ENCODE data around the gene USP35. TPM values are rescaled to one million over a fixed set of nuclear protein-coding genes. Genes with fewer than 3 reads are reported as not detected.
A peak's percentile ranks its signal among the peaks of the same experiment; 100 is the strongest.

Gene USP35
- total RNA-seq, 1 donor = 21.4 TPM

- Histone ChIP-seq H3K4me2 (ENCODE audit: insufficient read depth, low read length) (peak overlapping the region; percentile 88), H3K4me3 (ENCODE audit: insufficient read depth, low read length) (peak overlapping the region; percentile 84), H2AFZ (ENCODE audit: low read length) (no peak overlapping the region), H3K36me3 (ENCODE audit: insufficient read depth, low read length) (peaks cover 9% of the 10 kb centered on the region), H3K79me2 (ENCODE audit: insufficient read depth, low read length) (peaks cover 36% of the 10 kb centered on the region), H4K20me1 (ENCODE audit: insufficient read depth, low read length) (no peaks in the 10 kb centered on the region), H3K27me3 (ENCODE audit: insufficient read depth, low read length) (no peaks in the 10 kb centered on the region), H3K4me1 (ENCODE audit: insufficient read depth, low read length) (peaks cover 8% of the 10 kb centered on the region), H3K27ac (ENCODE audit: low read depth, low read length) (no peak overlapping the region), H3K9me3 (ENCODE audit: low read depth, low read length) (no peaks in the 10 kb centered on the region)
- TF ChIP-seq CTCF (IDR thresholded peaks at IDR 0.05; ENCODE audit: extremely low read depth, low read depth, low read length) = no peak
- DNase-seq (ENCODE audit: insufficient read length, low spot score, missing footprints) = no peak
Measured at GRCh38 chr11:78140392-78141077, 48.2 kb upstream of the USP35 start.

GRCh38 chr11:78145511-78146025 is 43.2 kb upstream of the USP35 start:
- Histone ChIP-seq H3K9me3 (ENCODE audit: low read depth, low read length) (no peaks in the 10 kb centered on the region), H3K36me3 (ENCODE audit: insufficient read depth, low read length) (no peaks in the 10 kb centered on the region)
- TF ChIP-seq CTCF (IDR thresholded peaks at IDR 0.05; ENCODE audit: extremely low read depth, low read depth, low read length) = no peak

GRCh38 chr11:78147807-78148206 is 40.9 kb upstream of the USP35 start:
- no peak overlapping the region for H3K4me3 ChIP-seq (ENCODE audit: insufficient read depth, low read length)
- DNase-seq (ENCODE audit: insufficient read length, low spot score, missing footprints) = no peak

More at GRCh38 chr11:78145511-78146025, 43.2 kb upstream of the USP35 start:
- Histone ChIP-seq H2AFZ (ENCODE audit: low read length) (no peak overlapping the region), H3K27me3 (ENCODE audit: insufficient read depth, low read length) (no peaks in the 10 kb centered on the region), H3K27ac (ENCODE audit: low read depth, low read length) (no peak overlapping the region), H3K4me2 (ENCODE audit: insufficient read depth, low read length) (no peak overlapping the region), H4K20me1 (ENCODE audit: insufficient read depth, low read length) (no peaks in the 10 kb centered on the region), H3K4me3 (ENCODE audit: insufficient read depth, low read length) (no peak overlapping the region), H3K79me2 (ENCODE audit: insufficient read depth, low read length) (no peaks in the 10 kb centered on the region), H3K4me1 (ENCODE audit: insufficient read depth, low read length) (no peaks in the 10 kb centered on the region)
- DNase-seq (ENCODE audit: insufficient read length, low spot score, missing footprints) = no peak

More at GRCh38 chr11:78147807-78148206, 40.9 kb upstream of the USP35 start:
- TF ChIP-seq CTCF (IDR thresholded peaks at IDR 0.05; ENCODE audit: extremely low read depth, low read depth, low read length) = no peak
- Histone ChIP-seq H3K4me1 (ENCODE audit: insufficient read depth, low read length) (no peaks in the 10 kb centered on the region), H3K4me2 (ENCODE audit: insufficient read depth, low read length) (no peak overlapping the region), H3K36me3 (ENCODE audit: insufficient read depth, low read length) (no peaks in the 10 kb centered on the region), H4K20me1 (ENCODE audit: insufficient read depth, low read length) (no peaks in the 10 kb centered on the region), H3K27ac (ENCODE audit: low read depth, low read length) (no peak overlapping the region), H3K79me2 (ENCODE audit: insufficient read depth, low read length) (no peaks in the 10 kb centered on the region), H2AFZ (ENCODE audit: low read length) (no peak overlapping the region), H3K9me3 (ENCODE audit: low read depth, low read length) (no peaks in the 10 kb centered on the region), H3K27me3 (ENCODE audit: insufficient read depth, low read length) (no peaks in the 10 kb centered on the region)
